Inflammatory macrophage treated with lipopolysaccharide for 1 hour (primary cell): Measurements from ENCODE around the gene SRGAP3.

Experiments
- DNase-seq, 2 donors: peaks; one replicate each; pipeline ENCODE4 v3.0.0-alpha.2; 2020 to 2022

The SRGAP3 gene

DNA sequence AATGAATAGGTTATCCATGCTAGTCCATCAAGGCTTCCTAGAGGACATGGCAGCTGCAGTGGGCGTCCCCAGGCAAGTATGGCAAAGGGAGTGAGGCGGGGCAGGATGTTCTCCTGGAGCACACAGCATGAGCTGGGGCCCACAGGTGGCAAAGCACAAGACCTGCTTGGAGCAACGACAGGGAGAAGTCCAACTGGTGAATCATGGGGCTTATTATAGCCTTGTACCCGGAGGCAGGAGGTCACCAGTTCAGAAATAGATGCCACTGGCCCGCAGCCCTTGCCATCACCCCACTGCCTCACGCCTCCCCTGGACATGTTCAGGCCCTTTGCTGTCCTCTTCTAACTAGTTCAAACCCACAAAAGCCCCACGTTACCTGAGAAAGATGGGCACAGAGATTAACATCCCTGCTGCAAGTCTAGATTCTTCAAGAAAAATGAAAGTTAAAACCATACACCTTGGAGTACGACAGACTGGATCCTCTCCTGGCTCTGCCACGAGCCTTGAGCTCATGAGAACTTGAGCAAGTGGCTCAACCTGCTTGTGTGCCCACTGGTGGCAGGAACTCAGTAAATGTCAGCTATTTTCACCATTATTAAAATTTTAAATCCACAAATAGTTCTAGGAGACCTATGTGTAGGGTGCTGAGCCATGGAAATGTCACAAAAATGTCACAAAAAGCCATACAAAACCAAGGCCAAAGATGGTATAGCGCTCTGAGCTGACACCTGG, 1.8 kb upstream of the SRGAP3 start:
- DNase-seq = no peak

DNA sequence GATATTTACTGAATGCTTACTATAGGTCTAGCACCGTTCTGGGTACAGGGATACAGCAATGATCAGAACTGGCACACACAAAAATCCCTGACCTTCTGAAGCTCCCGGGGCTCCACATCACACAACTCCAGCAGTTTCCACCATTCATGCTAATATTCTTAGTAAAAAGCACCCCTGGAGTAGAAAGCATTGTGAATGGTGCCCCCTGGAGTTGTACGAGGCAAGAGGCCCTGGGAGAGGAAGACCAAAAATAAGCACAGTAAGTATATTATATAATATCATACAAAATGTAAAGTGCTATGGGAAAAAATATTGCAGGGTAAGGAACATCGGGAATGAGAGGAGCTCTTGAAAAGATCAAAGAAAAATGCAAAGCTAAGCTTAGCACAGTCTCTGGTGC, 790 bp upstream of the SRGAP3 start:
- DNase-seq = no peak

DNA sequence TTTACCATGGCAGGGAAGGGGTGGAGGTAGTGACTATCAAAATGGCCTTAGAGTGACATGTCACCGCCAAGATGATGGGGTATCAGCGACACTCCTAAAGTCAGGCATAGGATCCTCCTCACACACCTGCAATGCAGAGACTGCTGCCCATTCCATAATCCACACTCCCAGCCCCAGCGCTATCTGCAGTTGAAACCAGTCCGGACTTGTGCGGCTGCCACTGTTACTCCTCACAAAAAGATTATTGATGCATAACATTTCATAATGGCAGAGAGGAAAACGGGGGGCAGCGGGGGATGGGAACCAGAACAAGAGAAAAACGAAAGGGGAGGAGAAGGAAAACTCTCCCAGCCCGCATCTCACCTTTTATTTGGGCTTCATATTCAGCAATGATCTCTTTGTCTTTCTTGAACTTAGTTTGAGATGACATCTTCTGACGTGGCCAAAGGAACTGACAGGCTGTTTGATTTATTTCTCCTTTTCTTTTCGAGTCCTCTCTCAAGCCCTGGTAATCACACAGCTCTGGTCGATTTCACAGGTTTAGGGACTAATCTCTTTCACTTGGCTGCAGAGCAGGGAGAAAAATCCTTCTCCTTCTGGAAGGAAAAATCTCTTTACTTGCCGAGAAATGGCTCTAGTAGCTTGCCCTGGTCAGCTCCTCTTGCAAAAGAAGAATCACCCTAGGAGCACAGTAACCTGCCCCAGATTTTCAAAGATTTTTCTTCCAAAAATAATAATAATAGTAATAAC, 749 bp downstream of the SRGAP3 start:
- peak; percentile 5 to 6 for DNase-seq

DNA sequence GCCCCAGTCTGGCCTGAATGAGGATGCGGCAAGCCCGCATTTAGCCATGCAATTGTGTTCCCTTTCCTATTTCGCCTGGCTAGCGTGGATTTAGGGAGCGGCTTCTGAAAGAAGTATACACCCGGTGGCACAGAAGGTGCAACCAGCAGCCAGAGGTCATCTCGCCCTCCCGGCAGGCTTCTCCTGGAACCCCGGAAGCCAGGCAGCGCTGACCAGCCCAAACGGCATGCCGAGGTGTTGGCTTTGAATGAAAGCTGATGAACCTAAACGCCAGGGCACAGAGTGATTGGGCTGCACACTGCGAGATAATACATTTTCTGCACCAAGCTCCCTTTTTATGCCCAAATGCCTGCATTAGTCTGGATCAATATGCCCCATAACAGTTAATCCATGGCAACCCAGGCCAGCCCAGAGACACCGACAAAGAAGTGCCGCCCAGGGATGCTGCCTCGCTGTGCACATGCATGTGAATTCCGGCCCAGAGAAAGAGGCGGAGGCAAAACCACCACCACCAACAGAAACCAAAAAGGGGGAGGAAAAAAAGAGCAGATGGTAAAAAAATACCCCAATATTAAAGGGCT, 1.4 kb downstream of the SRGAP3 start:
- no peak for DNase-seq

DNA sequence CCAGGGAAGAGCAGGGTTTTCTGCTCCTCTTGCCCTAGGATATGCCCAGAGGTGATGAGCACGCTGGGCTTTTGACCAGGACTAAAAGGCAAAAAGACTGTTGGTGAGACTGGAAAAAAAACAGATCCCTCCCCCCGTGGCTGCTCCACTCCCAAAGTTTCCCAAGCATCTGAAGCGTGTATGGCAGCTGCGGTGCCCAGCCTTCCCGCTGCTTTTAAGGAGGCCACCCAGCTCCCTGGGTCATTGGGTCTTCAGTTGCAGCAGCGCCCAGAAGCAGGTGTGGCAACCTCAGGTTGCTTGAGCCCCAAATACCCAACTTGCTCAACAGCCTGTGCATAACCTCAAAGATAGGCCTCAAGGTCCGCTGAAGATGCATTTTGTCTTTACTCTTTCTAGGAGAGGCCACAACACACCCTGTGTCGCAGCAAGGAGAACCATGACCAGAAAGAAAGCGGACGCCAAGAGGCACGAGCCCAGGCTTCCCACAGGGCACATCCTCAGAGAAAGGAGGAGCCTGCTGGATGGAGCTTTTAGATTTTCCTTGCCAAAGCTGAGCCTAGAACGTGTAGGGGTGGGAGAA, 2.0 kb downstream of the SRGAP3 start:
- no peak for DNase-seq

DNA sequence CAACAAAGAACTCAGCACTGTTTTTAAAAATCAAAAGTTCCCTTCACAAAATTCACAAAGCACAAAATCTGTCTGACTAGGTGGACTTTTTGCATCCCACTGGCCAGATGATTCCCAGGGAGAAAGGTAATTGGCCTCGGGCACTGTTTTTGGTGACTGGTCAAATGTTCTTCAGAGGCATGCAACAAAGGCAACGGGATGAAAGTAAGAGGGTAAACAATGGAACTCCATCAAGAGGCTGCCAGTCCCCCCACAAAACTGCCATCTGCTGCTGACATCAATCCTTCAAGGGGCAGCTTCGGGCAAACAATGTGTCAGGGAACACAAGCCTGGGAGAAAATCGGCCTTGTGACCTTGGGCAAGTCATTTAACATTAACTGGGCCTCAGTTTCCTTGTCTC, 3.3 kb downstream of the SRGAP3 start:
- no peak for DNase-seq

DNA sequence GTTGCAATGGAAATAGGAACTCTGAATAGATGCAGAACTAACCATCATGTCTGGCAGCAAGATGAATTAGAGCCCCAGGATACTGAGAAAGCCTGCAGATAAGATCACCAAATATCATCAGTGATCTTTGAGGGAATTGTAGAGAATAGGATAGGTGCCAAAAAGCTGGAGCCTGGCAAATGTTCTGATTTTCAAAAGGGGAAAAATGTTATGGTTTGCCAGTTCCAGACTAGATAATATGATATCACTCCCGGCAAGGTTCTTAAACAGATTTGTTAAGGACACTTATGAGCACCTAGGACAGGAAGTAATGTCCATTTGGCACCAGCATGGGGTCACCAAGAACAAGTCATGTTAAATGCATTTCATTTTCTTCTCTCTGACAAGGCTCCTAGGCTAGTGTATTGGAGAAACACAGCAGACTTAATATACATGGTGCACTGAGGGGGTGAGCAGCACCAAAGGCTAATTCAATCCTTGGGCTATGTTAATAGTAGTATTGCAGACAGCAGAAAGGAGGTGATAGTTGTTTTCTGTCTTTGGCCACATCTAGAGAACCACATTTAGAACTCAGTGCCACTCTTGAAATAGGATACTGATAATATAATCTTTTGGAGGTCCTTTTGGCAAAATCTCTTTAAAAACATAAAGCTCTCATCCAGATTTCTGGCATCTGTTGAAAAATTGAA, 4.8 kb downstream of the SRGAP3 start:
- DNase-seq = no peak

DNA sequence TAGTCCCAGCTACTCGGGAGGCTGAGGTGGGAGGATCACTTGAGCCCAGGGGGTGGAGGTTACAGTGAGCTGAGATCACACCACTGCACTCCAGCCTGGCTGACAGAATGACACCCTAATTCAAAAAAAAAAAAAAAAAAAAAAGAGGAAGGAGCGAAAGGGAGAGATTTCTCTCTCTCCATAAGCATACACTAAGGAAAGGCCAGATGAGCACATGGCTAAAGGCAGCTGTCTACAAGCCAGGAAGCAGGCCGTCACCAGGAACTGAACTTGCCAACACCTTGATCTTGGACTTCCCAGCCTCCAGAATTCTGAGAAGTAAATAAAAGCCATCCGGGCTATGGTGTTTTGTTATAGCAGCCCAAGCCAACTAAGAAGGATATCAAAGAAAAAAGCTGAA, 7.5 kb downstream of the SRGAP3 start:
- DNase-seq = peak in 1 of 2 donors; percentile 21

DNA sequence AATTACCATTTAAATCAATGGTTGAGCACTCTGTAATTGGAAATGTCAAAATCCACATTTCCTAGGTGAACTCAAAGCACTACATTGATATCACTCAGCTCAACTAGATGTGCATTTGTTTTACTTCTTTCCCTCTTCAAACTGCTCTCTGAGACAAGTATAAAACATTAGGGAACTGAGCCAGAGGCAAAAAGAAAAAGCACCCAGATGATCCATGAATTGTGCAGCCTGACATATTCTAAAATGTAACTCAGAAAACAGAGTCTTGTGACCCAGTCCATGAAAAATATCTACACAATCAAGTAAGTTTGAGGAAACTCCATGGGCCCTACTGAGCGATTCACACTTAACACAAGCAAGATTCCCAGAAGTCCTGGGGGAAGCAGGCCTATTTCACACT, 9.8 kb downstream of the SRGAP3 start:
- DNase-seq = no peak

DNA sequence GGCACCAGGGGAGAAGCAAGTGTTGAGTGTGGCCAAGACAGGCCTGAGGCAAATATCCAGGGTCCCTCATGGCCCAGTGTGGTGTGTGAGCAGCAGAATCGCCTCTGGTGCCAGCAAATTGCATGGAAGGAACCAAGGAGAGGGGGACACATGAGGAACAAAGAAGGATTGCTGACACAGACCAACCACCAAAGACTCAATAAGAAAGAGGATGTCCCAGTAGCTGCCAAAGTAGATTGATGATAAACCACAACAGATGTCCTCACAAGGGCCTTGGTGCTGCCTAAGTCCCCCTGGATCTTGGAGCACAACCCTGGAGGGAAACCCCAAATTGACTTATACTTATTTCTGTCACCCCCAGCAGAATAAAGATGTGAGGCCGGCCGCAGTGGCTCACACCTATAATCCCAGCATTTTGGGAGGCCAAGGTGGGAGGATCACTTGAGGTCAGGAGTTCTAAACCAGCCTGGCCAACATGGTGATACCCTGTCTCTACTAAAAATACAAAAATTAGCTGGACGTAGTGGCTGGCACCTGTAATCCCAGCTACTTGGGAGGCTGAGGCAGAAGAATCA, 10.6 kb downstream of the SRGAP3 start:
- no peak for DNase-seq

DNA sequence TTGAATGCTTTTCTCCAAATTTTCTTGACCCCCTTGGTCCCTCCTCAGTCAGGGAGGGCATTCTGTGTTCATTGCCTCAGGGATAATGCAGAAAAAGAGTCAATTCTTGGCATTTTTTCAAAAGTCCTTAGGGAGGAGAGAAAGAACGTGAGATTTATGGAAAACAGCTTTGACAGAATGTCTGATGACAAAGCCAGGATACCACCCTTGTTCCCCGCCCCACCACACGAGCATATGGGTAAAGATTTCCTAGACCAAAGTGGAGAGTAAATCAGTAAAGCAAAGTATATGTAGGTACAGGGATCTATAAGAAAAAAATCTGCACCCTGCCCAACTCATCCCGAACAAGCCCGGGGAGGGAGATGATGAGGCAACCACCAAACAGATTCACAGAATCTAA, 11.2 kb downstream of the SRGAP3 start:
- DNase-seq = no peak

DNA sequence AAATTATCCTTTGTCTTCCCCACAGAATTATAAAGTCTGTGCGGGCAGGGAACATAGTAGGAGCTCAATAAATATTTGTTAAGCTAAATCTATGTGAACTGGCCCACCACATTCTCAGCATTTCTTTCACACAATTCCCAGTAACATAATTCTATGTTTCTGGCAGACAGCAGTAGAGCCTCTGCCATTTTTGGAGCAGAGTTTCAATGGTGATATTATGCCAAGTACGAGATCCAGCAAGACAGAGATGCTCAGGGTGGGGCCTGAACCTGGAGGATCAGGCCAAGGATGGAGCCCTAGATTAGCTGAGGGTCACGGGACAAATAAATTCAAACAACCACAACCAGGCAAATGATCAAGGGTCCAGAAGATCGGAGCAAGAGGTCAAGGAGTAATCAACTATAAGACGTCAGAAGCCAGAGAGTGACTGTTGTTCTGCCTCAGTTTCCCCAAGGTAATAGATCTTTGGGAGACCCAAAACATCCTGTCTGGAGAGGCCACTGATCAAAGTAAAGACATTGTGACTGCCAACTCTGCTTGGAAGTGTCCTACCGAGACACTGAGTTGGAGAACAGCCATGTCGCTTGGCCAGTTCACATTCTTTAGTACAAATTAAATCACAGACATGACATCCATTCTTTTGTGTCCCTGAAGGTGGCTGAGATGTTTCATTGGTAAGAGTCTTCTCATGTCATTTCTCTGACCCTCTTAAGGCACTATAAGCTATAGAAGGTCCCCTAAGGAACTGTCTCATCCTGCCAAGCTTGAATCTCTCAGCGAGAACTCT, 15.4 kb downstream of the SRGAP3 start:
- DNase-seq = no peak

DNA sequence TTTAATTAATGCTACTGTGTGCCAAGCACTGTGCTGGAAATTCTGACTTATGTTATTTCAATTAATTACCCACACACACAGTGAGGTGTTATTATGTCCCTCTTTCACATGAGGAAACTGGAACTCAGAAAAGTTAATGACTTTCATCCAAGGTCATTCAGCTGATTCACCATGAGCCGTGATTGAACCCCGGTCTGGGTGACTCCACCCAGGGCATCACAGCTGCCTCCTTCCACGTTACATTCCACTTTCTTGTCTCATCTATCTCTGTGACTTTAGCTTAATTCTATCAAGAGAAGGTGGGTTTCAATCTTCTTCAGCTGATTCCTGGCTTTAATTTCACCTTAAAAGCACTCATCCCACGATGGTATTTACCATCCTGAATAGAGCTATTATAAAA, 16.3 kb downstream of the SRGAP3 start:
- no peak for DNase-seq

DNA sequence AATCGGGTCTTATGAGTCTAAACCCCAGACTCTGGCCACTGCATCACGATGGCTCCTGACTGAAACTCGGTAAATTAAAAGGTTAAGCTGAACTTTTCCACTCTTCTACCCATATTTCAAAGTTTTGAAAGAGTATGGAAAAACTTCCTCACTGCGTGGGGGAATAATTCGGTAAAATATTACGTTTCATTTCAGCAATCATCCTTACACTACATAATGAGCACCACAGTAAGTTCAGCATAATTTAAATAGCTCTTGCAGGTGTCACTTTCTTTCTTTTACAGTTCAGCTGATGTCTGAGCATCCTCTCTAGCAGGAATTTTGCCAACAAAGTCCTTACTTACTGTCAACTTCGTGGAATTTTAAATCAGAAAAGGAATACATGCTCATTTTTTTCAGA, 17.5 kb downstream of the SRGAP3 start:
- DNase-seq = no peak

DNA sequence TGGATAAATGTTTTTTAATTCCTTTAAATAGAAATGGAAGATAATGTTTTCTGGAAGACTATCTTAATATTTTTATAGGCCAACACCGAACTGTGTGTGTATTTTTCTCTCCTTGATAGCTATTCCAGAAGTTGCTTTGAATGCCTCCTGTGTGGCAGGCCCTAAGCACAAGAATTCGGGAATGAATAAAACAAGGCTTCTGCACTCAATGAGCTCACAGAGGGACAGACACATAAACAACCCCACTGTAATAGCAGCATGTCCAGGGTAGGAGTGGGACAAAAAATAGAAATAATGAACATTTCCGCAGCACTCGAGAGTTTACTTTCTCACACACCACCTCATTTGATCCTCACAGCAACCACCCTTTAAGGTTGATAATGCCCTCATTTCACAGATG, 18.0 kb downstream of the SRGAP3 start:
- DNase-seq = no peak

DNA sequence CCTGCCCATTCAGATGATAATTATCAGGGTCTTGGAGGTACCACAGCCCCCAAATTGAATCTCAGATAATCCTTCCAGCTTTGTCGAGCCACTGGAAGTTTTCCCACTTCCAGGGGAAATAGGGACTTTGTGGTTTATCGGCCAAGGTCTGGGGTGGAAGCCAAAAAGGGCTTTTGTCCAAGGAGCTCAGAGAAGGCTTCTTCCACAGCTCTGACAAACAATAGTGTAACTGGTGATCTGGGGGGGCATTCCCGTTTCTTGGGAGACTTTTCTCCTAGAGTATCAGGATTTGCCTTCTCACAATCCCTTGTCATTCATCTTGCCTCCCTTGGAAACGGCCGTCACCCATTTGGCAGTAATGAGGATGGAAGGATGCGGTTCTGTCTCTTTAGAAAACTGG, 18.4 kb downstream of the SRGAP3 start:
- DNase-seq = no peak

DNA sequence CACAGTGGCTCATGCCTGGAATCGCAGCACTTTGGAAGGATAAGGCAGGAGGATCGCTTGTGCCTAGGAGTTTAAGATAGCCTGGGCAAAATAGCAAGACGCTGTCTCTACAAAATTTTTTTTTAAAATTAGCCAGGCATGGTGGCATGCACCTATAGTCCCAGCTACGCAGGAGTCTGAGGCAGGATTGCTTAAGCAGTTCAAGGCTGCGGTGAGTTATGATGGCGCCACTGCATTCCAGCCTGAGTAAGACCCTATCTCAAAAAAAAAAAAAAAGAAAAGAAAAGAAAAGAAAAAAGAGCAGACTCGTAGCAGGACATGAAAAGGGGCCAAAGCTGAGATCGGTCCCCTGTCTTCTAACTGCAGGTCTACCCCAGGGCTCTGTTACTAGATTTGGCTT, 18.9 kb downstream of the SRGAP3 start:
- no peak for DNase-seq

DNA sequence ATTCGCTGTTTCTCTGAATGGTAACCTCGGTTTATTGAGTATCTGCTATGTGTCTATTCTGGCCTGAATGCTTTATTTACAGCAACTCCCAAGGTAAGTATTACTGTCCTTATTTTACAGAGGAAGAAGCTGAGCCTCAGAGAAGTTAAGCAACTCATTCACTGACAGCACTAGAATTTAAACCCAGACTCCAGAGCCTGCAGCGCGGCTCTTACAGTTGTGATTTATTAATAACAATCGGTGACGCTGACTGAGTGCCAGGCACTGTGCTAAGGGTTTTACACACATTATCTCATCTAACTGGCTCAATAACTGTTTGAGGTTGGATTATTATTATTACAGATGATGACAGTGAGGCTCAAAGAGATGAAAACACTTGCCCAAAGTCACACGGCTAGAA, 19.6 kb downstream of the SRGAP3 start:
- no peak for DNase-seq

DNA sequence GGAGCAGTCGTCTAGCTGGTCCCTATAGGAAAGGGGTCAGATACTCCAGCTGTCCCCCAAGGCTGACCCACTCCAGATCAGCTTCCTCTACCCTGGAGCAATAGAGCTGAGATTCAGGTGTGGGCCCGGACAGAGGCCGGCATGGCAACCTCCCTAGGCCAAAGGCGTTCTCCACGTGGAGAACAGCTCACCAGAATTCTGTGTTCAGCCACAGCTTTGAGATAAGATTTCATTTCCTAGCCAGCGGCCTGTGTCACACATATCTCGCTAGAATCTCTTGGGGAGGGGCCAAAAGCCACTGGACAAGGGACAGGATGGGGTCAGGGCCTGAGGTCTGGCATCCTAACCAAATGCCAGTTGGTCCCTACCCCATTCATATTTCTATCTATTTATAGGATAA, 20.1 kb downstream of the SRGAP3 start:
- no peak for DNase-seq

DNA sequence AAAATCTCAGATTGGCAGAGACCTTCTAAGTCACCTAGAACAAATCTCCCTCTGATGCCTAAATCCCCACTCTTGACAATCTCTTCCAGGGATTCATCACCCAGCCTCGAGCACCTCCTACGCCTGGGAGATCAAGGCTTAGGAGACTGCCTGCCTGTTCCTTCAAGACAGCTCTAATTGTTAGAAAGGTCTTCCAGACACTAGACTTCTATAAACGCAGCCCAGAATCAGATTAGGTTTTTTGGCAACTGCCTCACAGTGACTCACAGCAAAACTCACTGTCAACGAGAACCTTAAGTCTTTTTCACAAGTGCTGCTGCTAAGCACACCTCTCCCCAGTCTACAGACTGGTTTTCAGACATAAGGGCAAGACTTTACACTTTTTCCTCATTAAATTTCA, 23.1 kb downstream of the SRGAP3 start:
- no peak for DNase-seq

DNA sequence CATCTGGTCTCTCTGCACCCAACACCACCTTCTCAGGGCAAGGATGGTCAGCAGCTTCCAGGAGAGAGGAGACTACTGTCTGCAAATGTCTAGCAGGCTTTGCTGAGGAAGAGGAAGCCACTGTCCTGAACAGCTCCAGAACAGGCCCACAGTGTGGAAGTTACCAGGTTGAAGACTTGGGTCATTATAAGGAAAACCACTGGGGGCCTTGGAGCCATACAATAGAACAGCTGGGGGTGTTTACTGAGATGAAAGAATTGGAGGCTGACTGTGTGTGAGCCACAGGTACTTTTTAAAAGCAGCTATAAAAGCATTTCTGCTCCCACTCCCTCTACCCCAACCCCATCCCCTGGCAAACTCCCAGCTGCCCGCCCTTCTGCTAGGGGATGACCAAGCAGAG, 24.2 kb downstream of the SRGAP3 start:
- no peak for DNase-seq

DNA sequence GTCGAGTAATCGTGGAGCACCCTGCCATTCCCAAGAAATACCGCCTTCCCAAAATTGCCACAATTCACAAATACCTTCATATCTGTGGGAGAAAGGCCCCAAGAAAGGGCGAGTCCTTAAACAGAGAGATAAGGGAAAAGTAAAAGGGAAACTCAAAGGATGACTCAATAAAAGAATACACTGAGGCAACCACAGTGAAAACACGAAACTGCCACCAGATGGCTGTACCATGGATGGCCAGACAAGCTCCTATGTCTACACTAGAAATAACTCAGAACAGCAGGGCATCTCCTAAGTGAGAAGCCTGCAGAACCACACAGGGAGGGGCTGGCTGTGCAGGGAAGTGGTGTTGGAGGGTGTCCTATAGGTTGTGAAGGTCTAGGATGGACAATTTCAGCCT, 25.0 kb downstream of the SRGAP3 start:
- peak; percentile 17 to 24 for DNase-seq
